T-helper 2 cell treated with Interferon-gamma antibody and Interleukin-4, amounts not matched to agents 100 ng/mL and 5 ng/mL, for 36 hours (primary cell): Measurements from ENCODE around the gene INO80. TPM values are rescaled to one million over a fixed set of nuclear protein-coding genes. Genes with fewer than 3 reads are reported as not detected.
"Not testable (repeated sequence)": the region's sequence is repeated elsewhere in the genome, so short reads cannot be mapped to it uniquely, and the experiment has no call there.

ENCODE experiments used
- intact Hi-C: fragments of 100-400 bp; cut with micrococcal nuclease; formaldehyde crosslinking; loops from one replicate; pipeline ENCODE4 v1.15.1; 2023
- total RNA-seq: library from RNA; stranded (reverse); gene quantifications from 2 replicates; pipeline ENCODE4 v1.2.3, GENCODE V29; 2022

Gene INO80, protein sequence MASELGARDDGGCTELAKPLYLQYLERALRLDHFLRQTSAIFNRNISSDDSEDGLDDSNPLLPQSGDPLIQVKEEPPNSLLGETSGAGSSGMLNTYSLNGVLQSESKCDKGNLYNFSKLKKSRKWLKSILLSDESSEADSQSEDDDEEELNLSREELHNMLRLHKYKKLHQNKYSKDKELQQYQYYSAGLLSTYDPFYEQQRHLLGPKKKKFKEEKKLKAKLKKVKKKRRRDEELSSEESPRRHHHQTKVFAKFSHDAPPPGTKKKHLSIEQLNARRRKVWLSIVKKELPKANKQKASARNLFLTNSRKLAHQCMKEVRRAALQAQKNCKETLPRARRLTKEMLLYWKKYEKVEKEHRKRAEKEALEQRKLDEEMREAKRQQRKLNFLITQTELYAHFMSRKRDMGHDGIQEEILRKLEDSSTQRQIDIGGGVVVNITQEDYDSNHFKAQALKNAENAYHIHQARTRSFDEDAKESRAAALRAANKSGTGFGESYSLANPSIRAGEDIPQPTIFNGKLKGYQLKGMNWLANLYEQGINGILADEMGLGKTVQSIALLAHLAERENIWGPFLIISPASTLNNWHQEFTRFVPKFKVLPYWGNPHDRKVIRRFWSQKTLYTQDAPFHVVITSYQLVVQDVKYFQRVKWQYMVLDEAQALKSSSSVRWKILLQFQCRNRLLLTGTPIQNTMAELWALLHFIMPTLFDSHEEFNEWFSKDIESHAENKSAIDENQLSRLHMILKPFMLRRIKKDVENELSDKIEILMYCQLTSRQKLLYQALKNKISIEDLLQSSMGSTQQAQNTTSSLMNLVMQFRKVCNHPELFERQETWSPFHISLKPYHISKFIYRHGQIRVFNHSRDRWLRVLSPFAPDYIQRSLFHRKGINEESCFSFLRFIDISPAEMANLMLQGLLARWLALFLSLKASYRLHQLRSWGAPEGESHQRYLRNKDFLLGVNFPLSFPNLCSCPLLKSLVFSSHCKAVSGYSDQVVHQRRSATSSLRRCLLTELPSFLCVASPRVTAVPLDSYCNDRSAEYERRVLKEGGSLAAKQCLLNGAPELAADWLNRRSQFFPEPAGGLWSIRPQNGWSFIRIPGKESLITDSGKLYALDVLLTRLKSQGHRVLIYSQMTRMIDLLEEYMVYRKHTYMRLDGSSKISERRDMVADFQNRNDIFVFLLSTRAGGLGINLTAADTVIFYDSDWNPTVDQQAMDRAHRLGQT (N-terminal part only)
- 33.1 and 33.2 TPM in 2 replicates for total RNA-seq

DNA sequence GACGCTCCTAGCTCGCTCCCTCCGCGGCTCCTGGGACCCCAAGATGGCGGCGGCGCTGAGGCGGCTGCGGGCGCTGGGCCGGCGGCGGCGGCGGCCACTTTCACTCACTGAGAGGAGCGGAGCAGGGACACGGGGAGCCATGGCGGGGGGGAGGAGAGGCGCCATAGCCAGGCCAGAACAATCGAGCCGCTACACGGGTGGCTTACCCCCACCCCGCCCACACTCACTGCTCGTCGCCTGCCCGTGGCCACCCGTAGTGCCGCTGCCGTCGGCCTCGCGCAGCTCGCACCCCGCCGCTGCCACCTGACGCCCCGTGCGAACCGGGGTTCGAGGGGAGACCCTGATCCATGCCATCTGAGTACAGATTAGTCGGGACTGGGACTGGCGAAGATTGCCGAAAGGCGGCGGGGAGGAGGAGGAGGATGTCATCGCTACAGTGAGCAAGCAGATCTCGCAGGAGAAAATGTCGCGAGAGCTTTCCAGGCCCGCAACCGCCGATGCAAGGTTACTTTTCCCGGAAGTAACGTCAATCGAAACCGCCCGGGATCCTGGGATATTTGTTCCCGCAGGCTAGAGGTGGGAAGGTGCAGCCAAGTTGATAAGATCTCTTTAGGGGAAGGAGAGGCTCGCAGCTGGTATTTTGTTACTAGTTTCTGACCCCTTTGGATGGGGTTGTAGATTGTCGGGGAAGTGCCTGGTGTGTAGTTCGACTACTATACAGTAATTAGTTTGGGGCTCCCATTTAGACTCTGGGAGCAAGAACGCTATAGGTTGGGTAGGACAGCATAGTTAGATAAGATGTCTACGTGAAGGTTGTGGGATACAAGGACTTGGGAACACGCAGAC lies at the start of gene INO80:
INO80 (minus strand) TSS at position 165 of the 846 bp plus-strand sequence. CDS start 19,970 bp downstream, outside the sequence.
- intact Hi-C loops: loop anchor here (1.0 to 10.0 kb wide), 7 partner anchors 34 to 549 kb away; partner anchors contain the start of genes CCDC32, CHP1, MGA and RAD51

DNA sequence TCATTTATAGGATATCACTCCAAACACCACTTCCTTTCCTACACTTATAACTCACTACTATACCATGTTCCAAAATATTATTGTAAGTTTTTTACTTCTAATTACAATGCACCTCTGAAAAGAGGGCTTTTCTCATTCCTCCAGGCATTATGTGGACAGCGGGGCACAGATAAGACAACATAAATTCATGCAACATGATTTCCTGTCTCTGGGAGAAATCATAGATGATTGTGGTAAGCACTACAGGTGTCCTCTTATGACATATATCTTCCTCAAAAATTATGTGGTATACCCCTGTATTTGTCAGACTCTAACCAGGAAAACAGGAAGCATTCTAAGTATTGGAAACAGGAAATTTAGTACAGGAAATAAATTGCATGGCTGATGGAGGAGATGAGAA lies 45.7 kb upstream of the INO80 start:
- intact Hi-C loops: no loop called here

DNA sequence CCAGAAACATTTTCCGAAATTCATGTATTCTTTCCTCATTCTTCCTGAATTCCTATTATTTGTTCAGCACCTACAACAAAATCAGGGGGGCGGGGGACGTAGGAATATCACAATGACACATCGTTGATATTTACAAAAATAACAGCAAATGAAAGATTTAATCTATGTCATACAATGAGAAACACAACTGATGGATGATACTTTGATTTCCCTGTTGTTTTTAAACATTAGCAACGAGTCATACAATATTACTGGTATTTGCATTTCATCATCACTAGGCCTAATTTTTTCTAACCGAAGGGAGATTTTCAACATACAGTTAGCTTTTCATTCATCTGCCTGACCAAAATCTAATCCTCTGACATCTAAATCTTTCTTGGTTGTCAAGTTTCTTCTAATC lies 45.3 kb upstream of the INO80 start:
- intact Hi-C loops: no loop called here

DNA sequence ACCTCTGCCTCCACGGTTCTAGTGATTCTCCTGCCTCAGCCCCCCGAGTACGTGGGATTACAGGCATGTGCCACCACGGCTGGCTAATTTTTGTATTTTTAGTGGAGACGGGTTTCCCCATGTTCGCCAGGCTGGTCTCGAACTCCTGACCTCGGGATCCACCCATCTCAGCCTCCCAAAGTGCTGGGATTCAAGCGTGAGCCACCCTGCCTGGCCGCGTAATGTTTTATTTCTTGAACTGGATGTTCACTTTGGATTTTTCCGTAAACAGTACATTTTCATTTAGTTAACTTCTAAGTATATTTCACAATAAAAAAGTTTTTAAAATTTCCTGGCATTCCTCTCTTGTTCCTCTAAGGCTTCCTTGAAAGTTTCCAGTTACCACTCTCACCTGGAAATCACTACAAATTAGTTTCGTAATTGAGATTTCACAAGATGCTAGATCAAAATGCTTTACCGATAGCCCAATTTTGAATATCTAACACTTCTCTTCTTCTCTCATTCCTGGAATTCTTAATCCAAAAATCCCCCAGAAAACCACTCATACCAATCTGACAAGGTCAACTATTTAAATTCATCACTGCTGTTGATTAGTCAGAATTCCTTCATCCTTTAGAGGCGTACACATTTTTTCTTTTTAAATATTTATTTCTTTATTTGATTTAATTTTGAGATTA lies 44.7 kb upstream of the INO80 start:
- intact Hi-C loops: no loop called here

DNA sequence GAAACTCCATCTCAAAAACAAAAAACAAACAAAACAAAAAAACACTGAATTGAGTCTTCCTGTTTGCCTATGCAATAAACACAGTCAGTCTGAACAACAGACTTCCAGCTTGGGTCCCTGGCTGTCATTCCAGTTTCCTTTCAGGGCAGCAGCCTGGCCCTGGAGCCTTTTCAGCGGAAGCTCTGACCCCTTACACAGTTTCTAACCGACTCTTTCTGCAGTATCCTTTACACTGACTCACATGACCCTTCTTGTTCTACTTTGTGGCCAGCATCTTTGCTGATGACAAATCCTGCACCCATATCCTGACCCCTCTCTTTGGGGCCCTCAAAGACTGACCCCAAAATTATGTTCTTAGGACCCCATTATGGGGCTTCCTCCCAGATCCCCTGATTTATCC lies 38.3 kb upstream of the INO80 start:
- intact Hi-C loops: no loop called here

DNA sequence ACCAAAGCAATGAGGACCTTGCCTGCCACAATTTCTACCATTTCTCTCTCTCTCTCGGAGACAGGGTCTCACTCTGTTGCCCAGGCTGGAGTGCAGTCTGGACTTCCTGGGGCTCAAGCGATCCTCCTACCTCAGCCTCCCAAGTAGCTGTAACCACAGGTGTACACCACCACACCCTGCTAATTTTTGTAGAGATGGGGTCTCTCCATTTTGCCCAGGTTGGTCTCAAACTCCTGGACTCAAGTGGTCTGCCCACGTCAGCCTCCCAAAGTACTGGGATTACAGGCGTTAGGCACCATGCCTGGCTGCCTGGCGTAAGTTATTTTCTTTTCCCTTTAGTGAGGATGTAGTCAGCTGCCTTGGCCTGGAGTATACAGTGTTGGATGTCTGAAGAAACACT lies 37.7 kb upstream of the INO80 start:
- intact Hi-C loops: no loop called here

DNA sequence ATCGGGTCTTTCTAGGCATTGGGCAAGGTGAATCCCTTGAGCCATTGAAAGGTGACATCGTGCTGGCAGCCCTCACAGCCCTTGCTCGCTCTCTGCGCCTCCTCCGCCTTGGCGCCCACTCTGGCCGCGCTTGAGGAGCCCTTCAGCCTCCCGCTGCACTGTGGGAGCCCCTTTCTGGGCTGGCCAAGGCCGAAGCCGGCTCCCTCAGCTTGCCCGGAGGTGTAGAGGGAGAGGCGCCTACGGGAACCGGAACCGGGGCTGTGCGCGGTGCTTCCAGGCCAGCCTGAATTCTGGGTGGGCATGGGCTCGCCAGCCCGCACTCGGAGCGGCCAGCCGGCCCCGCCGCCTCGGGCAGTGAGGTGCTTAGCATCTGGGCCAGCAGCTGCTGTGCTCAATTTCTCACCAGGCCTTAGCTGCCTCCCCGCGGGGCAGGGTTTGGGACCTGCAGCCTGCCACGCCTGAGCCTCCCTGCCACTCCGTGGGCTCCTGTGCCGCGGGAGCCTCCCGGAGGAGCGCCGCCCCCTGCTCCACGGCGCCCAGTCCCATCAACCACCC lies 35.4 kb upstream of the INO80 start:
- intact Hi-C loops: no loop called here

DNA sequence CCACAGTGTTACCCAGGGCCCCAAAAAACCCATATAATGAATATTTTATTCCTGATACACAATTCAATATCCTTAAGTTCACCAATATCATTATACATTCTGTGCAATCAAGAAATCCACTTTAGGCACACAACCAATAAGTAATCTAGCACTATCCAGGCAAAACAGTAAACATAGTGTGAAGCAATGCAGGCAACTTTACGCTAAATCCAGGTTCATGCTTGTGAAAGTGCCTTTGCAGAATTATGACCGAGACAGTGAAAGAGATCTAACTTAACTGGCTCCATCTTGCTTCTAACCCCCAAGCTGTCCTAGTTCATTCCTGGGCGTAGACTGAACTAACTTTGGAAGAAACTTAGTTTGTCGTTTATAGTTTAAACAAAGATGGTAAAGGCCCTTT lies 34.2 kb upstream of the INO80 start:
- intact Hi-C loops: loop anchor here (1.0 kb wide), 1 partner anchor 34 kb away; the partner anchor contains the start of gene INO80

DNA sequence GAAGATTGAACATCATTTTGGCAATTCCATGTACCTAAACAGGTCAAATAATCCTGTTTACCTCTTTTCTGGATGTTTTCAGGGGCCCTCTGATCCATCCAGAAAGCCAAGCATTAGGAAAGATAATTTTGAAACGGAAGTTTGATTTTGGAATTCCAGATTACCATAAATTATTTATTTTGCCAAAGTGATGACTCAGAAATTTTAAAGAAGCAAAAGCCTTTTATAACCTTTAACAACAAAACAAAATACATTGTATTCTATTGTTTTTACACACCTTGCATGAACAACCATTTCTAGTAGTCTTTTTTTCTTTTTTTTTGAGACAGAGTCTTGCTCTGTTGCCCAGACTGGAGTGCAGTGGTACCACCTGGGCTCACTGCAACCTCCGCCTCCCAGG lies 32.0 kb upstream of the INO80 start:
- intact Hi-C loops: no loop called here

DNA sequence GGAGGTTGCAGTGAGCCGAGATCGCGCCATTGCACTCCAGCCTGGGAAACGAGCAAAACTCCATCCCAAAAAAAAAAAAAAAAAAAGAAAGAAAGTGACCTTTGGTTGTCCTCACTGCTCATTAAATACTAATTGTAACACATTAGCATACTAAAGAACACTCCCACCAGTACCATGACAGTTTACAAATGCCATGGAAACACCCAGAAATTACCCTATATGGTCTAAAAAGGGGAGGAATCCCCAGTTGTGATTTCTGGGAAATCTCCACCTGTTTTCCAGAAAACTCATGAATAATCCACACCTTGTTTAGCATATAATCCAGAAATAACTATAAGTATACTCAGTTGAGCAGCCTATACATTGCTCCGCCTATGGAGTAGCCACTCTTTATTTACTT lies 23.5 kb upstream of the INO80 start:
- intact Hi-C loops: no loop called here

DNA sequence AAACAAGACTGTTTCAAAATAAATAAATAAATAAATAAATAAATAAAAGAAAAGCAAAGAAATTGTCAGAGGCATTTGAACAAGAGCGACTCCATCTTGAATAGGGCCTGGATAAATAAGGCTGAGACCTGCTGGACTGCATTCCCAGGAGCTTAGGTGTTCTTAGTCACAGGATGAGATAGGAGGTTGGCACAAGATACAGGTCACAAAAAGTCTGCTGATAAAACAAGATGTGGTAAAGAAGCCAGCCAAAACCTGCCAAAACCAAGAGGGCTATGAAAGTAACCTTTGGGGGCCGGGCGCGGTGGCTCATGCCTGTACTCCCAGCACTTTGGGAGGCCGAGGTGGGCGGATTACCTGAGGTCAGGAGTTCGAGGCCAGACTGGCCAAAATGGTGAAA lies 23.0 kb upstream of the INO80 start:
- intact Hi-C loops: not testable (repeated sequence)

DNA sequence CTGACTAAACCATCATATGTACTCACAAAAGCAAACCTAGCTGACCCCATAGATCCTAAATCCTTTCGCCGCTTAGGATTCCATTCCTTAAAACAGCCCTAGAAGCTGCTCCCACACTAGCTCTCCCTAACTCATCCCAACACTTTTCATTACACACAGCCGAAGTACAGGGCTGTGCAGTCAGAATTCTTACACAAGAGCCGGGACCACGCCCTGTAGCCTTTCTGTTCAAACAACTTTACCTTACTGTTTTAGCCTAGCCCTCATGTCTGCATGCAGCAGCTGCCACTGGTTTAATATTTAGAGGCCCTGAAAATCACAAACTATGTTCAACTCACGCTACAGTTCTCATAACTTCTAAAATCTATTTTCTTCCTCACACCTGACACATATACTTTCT lies 19.5 kb upstream of the INO80 start:
- intact Hi-C loops: not testable (repeated sequence)

DNA sequence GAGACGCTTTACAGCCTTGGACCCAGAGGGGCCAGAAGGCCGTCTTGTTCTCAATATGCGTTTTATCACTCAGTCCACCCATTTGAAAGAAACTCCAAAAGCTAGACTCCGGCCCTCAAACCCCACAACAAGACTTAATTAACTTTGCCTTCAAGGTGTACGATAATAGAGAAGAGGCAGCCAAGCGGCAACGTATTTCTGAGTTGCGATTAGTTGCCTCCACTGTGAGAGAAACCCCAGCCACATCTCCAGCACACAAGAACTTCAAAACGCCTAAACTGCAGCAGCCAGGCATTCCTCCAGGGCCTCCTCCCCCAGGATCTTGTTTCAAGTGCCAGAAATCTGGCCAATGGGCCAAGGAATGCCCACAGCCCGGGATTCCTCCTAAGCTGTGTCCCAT lies 17.4 kb upstream of the INO80 start:
- intact Hi-C loops: no loop called here

DNA sequence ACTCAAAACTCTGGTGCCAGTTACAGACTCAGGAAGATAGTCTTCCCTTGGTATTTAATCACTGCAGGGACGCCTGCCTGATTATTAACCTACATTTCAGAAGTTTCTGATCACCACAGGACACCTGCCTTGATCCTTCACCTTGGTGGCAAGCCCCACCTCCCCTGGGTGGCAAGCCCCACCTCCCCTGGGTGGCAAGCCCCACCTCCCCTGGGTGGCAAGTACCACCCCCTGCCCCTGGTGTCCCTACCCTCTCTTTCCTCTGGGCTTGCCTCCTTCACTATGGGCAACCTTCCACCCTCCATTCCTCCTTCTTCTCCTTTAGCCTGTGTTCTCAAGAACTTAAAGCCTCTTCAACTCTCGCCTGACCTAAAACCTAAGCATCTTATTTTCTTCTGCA lies 16.0 kb upstream of the INO80 start:
- intact Hi-C loops: not testable (repeated sequence)

DNA sequence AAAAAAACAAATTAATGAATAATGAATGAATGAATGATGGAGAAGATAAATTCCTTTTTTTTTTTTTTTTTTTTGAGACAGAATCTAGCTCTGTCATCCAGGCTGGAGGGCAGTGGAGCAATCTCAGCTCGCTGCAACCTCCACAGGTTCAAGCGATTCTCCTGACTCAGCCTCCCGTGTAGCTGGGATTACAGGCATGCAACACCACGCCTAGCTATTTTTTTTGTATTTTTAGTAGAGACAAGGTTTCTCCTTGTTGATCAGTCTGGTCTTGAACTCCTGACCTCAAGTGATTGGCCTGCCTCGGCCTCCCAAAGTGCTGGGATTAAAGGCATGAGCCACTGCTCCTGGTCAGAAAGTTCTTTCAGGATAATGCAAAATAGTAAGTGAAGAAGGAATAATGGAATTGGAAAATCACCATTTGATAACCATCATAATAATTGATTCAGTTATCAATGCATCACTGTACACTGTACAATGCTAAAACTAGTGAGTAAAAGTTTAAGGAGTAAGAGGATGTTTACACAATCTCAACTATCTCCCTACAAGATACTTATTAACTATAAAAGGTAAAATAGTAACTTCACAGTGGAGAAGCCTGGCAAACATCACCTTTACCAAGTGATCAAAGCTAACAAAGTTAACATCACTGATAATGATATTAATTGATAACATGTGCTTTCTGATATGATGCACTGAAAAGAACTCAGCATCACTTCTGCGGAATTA lies 12.3 kb upstream of the INO80 start:
- intact Hi-C loops: no loop called here

DNA sequence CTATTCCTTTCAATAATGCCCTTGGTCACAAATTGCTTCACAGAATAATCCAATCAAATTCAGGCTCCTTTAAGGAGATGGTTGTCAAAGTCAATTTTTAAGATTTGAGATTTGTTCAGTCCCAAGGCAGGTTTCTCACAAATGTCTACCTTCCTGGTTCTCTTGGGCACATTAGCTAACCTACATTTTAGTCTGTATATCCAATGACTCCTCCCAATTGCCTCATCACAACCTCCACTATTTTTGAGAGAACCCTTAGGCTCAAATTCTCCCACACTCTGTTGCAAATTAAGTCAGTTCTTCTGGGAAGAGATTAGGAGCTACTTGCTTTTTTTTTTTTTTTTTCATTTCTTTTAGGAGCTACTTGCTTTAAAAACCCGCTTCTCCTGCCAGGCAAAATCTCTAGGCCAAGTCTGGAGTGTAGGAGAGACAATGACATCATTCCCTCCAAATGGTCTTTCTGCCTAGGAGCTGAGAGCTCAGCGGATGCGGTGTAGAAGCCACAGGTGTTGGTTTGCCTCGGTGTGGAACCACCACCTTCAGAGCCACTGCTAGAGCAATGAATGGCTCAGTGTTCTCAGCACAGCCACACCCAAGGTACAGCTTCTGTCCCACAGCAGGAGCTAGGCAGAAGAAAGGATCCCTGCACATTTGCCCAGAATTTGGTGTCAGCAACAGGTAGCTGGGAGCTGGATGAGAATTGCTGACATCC lies 10.0 kb upstream of the INO80 start:
- intact Hi-C loops: no loop called here

DNA sequence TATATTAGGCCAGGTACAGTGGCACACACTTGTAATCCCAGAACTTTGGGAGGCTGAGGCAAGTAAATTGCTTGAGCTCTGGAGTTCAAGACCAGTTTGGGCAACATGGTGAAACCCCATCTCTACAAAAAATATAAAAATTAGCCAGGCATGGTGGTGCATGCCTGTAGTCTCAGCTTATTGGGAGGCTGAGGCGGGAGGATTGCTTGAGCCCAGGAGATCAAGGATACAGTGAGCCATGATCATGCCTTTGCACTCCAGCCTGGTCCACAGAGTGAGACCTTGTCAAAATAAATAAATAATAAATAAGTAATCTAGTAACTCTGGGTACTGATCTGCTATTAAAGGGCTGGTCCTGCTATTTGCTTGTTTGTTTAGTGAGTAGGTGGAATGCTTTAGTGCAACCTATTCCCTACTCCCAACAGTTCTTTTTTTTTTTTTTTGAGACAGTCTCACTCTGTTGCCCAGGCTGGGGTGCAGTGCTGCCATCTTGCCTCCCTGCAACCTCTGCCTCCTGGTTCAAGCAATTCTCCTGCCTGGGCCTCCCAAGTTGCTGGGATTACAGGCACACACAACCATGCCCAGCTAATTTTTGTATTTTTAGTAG lies 9.1 kb upstream of the INO80 start:
- intact Hi-C loops: no loop called here

DNA sequence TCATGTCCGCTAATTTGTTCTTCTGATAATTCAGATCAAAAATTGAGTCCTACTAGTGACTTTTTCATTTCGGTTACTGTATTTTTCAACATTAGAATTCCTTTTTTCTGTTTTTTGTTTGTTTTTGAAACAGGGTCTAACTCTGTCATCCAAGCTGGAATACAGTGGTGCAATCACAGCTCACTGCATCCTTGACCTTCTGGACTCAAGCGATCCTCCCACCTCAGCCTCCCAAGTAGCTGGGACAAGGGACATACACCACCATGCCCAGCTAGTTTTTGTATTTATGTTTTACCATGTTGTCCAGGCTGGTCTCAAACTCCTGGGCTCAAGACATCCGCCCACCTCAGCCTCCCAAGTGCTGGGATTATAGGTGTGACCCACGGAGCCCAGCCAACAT lies 8.0 kb upstream of the INO80 start:
- intact Hi-C loops: no loop called here
